WTC11 (cell line): ENCODE data around the gene MKS1. TPM values are rescaled to one million over a fixed set of nuclear protein-coding genes. Genes with fewer than 3 reads are reported as not detected.

Source experiments
- ATAC-seq: fragments of 200-7000 bp; cut with Tn5 transposase; 2 replicates; pipeline ENCODE4 v1.10.0; 2021; ENCODE audit warnings: mild to moderate bottlenecking, moderate library complexity
- CTCF ChIA-PET: fragments of 300-600 bp; sonication (Branson Sonifier 250); formaldehyde crosslinking; loops from one replicate; lab custom pipeline; 2021; ENCODE audit warnings: antibody characterized with exemption; lab: Charles Lee
- POLR2A ChIA-PET: fragments of 350-600 bp; sonication (Branson Sonifier 250); formaldehyde crosslinking; loops from one replicate; lab custom pipeline; 2021; ENCODE audit warnings: antibody characterized with exemption; lab: Charles Lee
- DNase-seq: peaks from one replicate; pipeline ENCODE4 v3.0.0; 2021; ENCODE audit warnings: low spot score
- H3K27ac Mint-ChIP-seq: 2 replicates; pipeline ENCODE4 v1.8.0; 2021; ENCODE audit warnings: mixed read lengths
- H3K27me3 Mint-ChIP-seq: 2 replicates; pipeline ENCODE4 v1.8.0; 2021; ENCODE audit warnings: low read depth, mild to moderate bottlenecking, moderate library complexity, mixed read lengths
- H3K36me3 Mint-ChIP-seq: 2 replicates; pipeline ENCODE4 v1.8.0; 2021; ENCODE audit warnings: mixed read lengths
- H3K4me1 Mint-ChIP-seq: 2 replicates; pipeline ENCODE4 v1.8.0; 2022; ENCODE audit warnings: mixed read lengths
- H3K4me3 Mint-ChIP-seq: 2 replicates; pipeline ENCODE4 v1.8.0; 2021; ENCODE audit warnings: mild to moderate bottlenecking, moderate library complexity, mixed read lengths
- H3K9me3 Mint-ChIP-seq: 2 replicates; pipeline ENCODE4 v1.8.0; 2021; ENCODE audit warnings: mixed read lengths
- ATF1 ChIP-seq: sonication (generic); formaldehyde crosslinking; IDR thresholded peaks from 2 replicates; pipeline ENCODE4 v1.8.1; 2023; ENCODE audit warnings: mild to moderate bottlenecking, moderate library complexity, missing genetic modification reagents
- CBFB ChIP-seq: sonication (generic); formaldehyde crosslinking; IDR thresholded peaks from 2 replicates; pipeline ENCODE4 v1.8.1; 2022; ENCODE audit warnings: mild to moderate bottlenecking, low read depth, missing genetic modification reagents
- CREM ChIP-seq: sonication (generic); formaldehyde crosslinking; IDR thresholded peaks from 2 replicates; pipeline ENCODE4 v1.8.1; 2022; ENCODE audit warnings: mild to moderate bottlenecking, missing genetic modification reagents, moderate library complexity
- EMX1 ChIP-seq: fragments of 250-450 bp; sonication (Bioruptor Pico); IDR thresholded peaks from 2 replicates; pipeline ENCODE4 v1.8.0; 2021; ENCODE audit warnings: mild to moderate bottlenecking
- NFYB ChIP-seq: sonication (generic); formaldehyde crosslinking; conservative IDR thresholded peaks from 2 replicates; pipeline ENCODE4 v1.8.0; 2022; ENCODE audit warnings: low read depth, missing genetic modification reagents
- NR2C2 ChIP-seq: sonication (generic); formaldehyde crosslinking; IDR thresholded peaks from 2 replicates; pipeline ENCODE4 v1.8.0; 2022; ENCODE audit warnings: mild to moderate bottlenecking, missing genetic modification reagents
- TCF7 ChIP-seq: sonication (generic); formaldehyde crosslinking; IDR thresholded peaks from 2 replicates; pipeline ENCODE4 v1.8.0; 2022; ENCODE audit warnings: mild to moderate bottlenecking, low read depth, missing genetic modification reagents, moderate library complexity
- TEAD1 ChIP-seq: sonication (generic); formaldehyde crosslinking; IDR thresholded peaks from 2 replicates; pipeline ENCODE4 v1.8.0; 2022; ENCODE audit warnings: mild to moderate bottlenecking, missing genetic modification reagents
- ZNF138 ChIP-seq: sonication (generic); formaldehyde crosslinking; conservative IDR thresholded peaks from 2 replicates; pipeline ENCODE4 v1.8.1; 2022; ENCODE audit warnings: mild to moderate bottlenecking, moderate library complexity, missing genetic modification reagents
- total RNA-seq: library from RNA; stranded (reverse); gene quantifications from 3 replicates; pipeline ENCODE4 v1.2.3, GENCODE V29; 2021
- TF ChIP-seq, protein P1 (sequence below): sonication (generic); formaldehyde crosslinking; IDR thresholded peaks from 2 replicates; pipeline ENCODE4 v1.8.1; 2022; ENCODE audit warnings: low read depth, missing genetic modification reagents, borderline replicate concordance
- TF ChIP-seq, protein P2 (sequence below): sonication (generic); formaldehyde crosslinking; IDR thresholded peaks from 2 replicates; pipeline ENCODE4 v1.8.0; 2023; ENCODE audit warnings: missing genetic modification reagents, mild to moderate bottlenecking, borderline replicate concordance
- TF ChIP-seq, protein P3 (sequence below): sonication (generic); formaldehyde crosslinking; IDR thresholded peaks from 2 replicates; pipeline ENCODE4 v1.8.1; 2023; ENCODE audit warnings: mild to moderate bottlenecking, missing genetic modification reagents
- TF ChIP-seq, protein P4 (sequence below): sonication (generic); formaldehyde crosslinking; conservative IDR thresholded peaks from 2 replicates; pipeline ENCODE4 v1.8.1; 2022; ENCODE audit warnings: mild to moderate bottlenecking, missing genetic modification reagents
- TF ChIP-seq, protein P5 (sequence below): fragments of 250-450 bp; sonication (Bioruptor Pico); IDR thresholded peaks from 2 replicates; pipeline ENCODE4 v1.9.0; 2021; ENCODE audit warnings: mild to moderate bottlenecking
- TF ChIP-seq, protein P6 (sequence below): sonication (generic); formaldehyde crosslinking; IDR thresholded peaks from 2 replicates; pipeline ENCODE4 v1.8.1; 2022; ENCODE audit warnings: low read depth, mild to moderate bottlenecking, moderate library complexity, missing genetic modification reagents, borderline replicate concordance

MKS1 gene
- total RNA-seq, 1 experiment from 2014 or later = 24.2 TPM

DNA sequence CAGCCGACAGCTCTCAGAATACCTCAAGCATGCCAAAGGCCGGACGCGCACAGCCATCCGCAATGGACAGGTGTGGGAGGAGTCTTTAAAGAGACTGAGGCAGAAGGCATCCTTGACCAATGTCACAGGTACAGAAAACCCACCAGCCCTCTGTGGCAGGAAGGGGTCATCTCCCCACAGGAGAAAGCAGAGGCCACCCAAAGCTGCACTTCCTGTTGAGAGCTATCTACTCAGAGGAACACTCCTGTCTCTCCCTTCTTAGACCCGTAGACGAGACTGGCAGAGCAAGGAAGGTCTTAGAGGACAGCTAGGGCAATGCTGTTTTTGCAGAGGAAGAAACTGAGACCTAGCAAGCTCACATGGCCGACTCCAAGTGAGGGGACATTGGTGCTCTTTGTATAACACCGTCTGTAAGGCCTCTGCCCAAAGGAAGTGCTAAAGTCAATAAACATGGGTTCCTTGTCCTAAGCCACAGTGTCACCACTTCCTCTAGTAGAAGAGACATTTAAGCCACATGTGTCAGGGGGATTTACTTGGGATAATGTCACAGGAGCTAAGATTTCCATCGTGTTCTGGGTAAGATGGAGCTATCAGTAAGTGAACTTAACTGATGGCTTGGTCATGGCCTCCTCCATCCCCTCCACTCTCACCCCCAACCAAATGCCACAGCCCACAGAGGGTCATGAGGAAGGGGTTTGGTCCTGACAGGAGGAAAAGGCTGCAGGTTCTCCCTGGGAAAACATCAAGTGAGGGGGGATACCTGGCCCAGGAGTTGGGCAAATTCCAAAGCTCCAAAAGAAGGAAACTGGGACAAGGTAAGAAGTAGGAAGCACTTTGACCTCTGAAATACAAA, 28.7 kb upstream of the MKS1 start:
- Mint-ChIP-seq H3K27ac (no peak overlapping the region), H3K9me3 (peaks cover 7% of the 10 kb centered on the region), H3K4me3 (no peak overlapping the region), H3K4me1 (peaks cover 11% of the 10 kb centered on the region), H3K36me3 (peaks cover 5% of the 10 kb centered on the region), H3K27me3 (peaks cover 91% of the 10 kb centered on the region)
- TF ChIP-seq NFYB (CRISPR knock-in tag) = no peak
- TF ChIP-seq, protein P1, sequence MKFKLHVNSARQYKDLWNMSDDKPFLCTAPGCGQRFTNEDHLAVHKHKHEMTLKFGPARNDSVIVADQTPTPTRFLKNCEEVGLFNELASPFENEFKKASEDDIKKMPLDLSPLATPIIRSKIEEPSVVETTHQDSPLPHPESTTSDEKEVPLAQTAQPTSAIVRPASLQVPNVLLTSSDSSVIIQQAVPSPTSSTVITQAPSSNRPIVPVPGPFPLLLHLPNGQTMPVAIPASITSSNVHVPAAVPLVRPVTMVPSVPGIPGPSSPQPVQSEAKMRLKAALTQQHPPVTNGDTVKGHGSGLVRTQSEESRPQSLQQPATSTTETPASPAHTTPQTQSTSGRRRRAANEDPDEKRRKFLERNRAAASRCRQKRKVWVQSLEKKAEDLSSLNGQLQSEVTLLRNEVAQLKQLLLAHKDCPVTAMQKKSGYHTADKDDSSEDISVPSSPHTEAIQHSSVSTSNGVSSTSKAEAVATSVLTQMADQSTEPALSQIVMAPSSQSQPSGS (CRISPR knock-in tag) = no peak
- ATAC-seq (no peak), DNase-seq (no peak)
- POLR2A ChIA-PET = interaction anchor here (0.6 kb wide), 1 partner anchor 18 kb away, joined by 3 read pairs; no protein-coding TSS in a partner anchor
- CTCF ChIA-PET = interaction anchor here (0.6 to 2.3 kb wide), 7 partner anchors 29 to 407 kb away, joined by 3 to 16 read pairs (median 4); partner anchors contain the start of genes MKS1 and RNF43

DNA sequence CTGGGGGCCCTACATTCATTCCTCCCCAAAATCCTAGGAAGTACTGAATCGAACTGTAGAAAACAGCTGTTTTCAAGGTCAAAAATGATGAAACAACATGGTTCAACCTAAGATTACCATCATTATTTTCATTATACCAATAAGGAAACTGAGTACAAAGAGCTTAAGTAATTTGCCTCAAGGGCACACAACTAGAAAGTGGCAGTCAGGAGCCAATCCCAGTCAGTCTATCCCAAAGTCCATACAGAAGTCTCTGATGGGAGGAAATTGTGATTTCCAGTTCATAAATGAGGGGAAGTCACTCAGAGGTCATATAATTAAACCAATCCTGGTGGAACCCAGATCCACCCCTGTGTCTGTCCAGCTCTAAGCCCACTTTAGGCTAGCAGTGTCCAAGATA, 27.7 kb upstream of the MKS1 start:
- TF ChIP-seq ZNF138 (CRISPR knock-in tag) (no peak), ATF1 (CRISPR knock-in tag) (no peak), EMX1 (CRISPR knock-in tag) (no peak), TEAD1 (no peak), TCF7 (CRISPR knock-in tag) (no peak), NR2C2 (CRISPR knock-in tag) (no peak), CREM (CRISPR knock-in tag) (no peak), CBFB (CRISPR knock-in tag) (no peak)
- TF ChIP-seq, protein P2, sequence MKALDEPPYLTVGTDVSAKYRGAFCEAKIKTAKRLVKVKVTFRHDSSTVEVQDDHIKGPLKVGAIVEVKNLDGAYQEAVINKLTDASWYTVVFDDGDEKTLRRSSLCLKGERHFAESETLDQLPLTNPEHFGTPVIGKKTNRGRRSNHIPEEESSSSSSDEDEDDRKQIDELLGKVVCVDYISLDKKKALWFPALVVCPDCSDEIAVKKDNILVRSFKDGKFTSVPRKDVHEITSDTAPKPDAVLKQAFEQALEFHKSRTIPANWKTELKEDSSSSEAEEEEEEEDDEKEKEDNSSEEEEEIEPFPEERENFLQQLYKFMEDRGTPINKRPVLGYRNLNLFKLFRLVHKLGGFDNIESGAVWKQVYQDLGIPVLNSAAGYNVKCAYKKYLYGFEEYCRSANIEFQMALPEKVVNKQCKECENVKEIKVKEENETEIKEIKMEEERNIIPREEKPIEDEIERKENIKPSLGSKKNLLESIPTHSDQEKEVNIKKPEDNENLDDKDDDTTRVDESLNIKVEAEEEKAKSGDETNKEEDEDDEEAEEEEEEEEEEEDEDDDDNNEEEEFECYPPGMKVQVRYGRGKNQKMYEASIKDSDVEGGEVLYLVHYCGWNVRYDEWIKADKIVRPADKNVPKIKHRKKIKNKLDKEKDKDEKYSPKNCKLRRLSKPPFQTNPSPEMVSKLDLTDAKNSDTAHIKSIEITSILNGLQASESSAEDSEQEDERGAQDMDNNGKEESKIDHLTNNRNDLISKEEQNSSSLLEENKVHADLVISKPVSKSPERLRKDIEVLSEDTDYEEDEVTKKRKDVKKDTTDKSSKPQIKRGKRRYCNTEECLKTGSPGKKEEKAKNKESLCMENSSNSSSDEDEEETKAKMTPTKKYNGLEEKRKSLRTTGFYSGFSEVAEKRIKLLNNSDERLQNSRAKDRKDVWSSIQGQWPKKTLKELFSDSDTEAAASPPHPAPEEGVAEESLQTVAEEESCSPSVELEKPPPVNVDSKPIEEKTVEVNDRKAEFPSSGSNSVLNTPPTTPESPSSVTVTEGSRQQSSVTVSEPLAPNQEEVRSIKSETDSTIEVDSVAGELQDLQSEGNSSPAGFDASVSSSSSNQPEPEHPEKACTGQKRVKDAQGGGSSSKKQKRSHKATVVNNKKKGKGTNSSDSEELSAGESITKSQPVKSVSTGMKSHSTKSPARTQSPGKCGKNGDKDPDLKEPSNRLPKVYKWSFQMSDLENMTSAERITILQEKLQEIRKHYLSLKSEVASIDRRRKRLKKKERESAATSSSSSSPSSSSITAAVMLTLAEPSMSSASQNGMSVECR (CRISPR knock-in tag) = no peak
- TF ChIP-seq, protein P3, sequence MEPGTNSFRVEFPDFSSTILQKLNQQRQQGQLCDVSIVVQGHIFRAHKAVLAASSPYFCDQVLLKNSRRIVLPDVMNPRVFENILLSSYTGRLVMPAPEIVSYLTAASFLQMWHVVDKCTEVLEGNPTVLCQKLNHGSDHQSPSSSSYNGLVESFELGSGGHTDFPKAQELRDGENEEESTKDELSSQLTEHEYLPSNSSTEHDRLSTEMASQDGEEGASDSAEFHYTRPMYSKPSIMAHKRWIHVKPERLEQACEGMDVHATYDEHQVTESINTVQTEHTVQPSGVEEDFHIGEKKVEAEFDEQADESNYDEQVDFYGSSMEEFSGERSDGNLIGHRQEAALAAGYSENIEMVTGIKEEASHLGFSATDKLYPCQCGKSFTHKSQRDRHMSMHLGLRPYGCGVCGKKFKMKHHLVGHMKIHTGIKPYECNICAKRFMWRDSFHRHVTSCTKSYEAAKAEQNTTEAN (CRISPR knock-in tag) = no peak
- TF ChIP-seq, protein P4, sequence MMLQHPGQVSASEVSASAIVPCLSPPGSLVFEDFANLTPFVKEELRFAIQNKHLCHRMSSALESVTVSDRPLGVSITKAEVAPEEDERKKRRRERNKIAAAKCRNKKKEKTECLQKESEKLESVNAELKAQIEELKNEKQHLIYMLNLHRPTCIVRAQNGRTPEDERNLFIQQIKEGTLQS (CRISPR knock-in tag) = no peak
- TF ChIP-seq, protein P5, sequence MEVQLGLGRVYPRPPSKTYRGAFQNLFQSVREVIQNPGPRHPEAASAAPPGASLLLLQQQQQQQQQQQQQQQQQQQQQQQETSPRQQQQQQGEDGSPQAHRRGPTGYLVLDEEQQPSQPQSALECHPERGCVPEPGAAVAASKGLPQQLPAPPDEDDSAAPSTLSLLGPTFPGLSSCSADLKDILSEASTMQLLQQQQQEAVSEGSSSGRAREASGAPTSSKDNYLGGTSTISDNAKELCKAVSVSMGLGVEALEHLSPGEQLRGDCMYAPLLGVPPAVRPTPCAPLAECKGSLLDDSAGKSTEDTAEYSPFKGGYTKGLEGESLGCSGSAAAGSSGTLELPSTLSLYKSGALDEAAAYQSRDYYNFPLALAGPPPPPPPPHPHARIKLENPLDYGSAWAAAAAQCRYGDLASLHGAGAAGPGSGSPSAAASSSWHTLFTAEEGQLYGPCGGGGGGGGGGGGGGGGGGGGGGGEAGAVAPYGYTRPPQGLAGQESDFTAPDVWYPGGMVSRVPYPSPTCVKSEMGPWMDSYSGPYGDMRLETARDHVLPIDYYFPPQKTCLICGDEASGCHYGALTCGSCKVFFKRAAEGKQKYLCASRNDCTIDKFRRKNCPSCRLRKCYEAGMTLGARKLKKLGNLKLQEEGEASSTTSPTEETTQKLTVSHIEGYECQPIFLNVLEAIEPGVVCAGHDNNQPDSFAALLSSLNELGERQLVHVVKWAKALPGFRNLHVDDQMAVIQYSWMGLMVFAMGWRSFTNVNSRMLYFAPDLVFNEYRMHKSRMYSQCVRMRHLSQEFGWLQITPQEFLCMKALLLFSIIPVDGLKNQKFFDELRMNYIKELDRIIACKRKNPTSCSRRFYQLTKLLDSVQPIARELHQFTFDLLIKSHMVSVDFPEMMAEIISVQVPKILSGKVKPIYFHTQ (CRISPR knock-in tag) = no peak
- TF ChIP-seq, protein P6, sequence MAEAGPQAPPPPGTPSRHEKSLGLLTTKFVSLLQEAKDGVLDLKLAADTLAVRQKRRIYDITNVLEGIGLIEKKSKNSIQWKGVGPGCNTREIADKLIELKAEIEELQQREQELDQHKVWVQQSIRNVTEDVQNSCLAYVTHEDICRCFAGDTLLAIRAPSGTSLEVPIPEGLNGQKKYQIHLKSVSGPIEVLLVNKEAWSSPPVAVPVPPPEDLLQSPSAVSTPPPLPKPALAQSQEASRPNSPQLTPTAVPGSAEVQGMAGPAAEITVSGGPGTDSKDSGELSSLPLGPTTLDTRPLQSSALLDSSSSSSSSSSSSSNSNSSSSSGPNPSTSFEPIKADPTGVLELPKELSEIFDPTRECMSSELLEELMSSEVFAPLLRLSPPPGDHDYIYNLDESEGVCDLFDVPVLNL (CRISPR knock-in tag) = no peak

More for the DNA sequence above, 27.7 kb upstream of the MKS1 start:
- CTCF ChIA-PET = interaction anchor here (2.3 kb wide), 1 partner anchor 46 kb away, joined by 16 read pairs; no protein-coding TSS in a partner anchor
- Mint-ChIP-seq H3K4me3 (no peak overlapping the region), H3K27me3 (peaks cover 89% of the 10 kb centered on the region), H3K4me1 (peaks cover 11% of the 10 kb centered on the region), H3K36me3 (peaks cover 5% of the 10 kb centered on the region), H3K27ac (no peak overlapping the region), H3K9me3 (peaks cover 7% of the 10 kb centered on the region)
- ATAC-seq (no peak), DNase-seq (no peak)
- POLR2A ChIA-PET = no interaction called here
